Testis (tissue), 3 donors: Measurements from ENCODE around the gene HSPA14. TPM values are rescaled to one million over a fixed set of nuclear protein-coding genes. Genes with fewer than 3 reads are reported as not detected.

Source experiments
- DNase-seq: peaks from one replicate; pipeline ENCODE4 v3.0.0-alpha.2; 2019
- H3K27ac ChIP-seq, 2 donors: fragments of 200-600 bp; sonication (generic); one replicate each; pipeline ENCODE4 v1.5.1; 2019
- H3K27me3 ChIP-seq: fragments of 200-600 bp; sonication (generic); one replicate; pipeline ENCODE4 v1.5.1; 2019
- H3K36me3 ChIP-seq: fragments of 200-600 bp; sonication (generic); one replicate; pipeline ENCODE4 v1.5.1; 2017; ENCODE audit warnings: low read depth; ENCODE audit errors: missing control alignments
- H3K4me1 ChIP-seq: fragments of 200-600 bp; sonication (generic); one replicate; pipeline ENCODE4 v1.5.1; 2019
- H3K4me3 ChIP-seq, 2 donors: fragments of 200-600 bp; sonication (generic); one replicate each; pipeline ENCODE4 v1.5.1; 2017 to 2019
- H3K9me3 ChIP-seq: fragments of 200-600 bp; sonication (generic); one replicate; pipeline ENCODE4 v1.5.1; 2017
- POLR2A ChIP-seq: fragments of 450-650 bp; IDR thresholded peaks from one replicate; pipeline ENCODE4 v1.6.1; 2017; ENCODE audit warnings: antibody characterized with exemption, mild to moderate bottlenecking, moderate library complexity
- WGBS, 2 donors: methylation state at CpG; one replicate each; pipeline ENCODE4 v1.1.5; 2018; 5-methylcytosine and 5-hydroxymethylcytosine counted together
- intact Hi-C: fragments of 100-400 bp; cut with DNase I; formaldehyde crosslinking; loops from one replicate; pipeline ENCODE4 v1.15.1; 2023; ENCODE audit warnings: low total_unique reads
- polyA plus RNA-seq: library from polyadenylated mRNA; stranded (reverse); fragments of 350-450 nt; fragmentation: Illumina TruSeq; extraction: RNeasy Lipid Tissue Mini Kit (QIAGEN cat#74804); gene quantifications from one replicate; pipeline ENCODE4 v1.2.3, GENCODE V29; 2014; ENCODE audit warnings: low read depth, low replicate concordance; ENCODE audit not compliant: insufficient read depth
- total RNA-seq, 2 donors: library from RNA; depleted of rRNA; stranded (reverse); fragments of >200 nt; gene quantifications; one replicate each; pipeline ENCODE4 v1.2.3, GENCODE V29; 2016
- TF ChIP-seq, protein P1 (sequence below), 3 experiments: fragments of 450-650 bp in 2 of 3; fragments of 200-600 bp in 1 of 3; sonication (generic) in 1 of 3; IDR thresholded peaks; one replicate each; pipeline ENCODE4 v1.5.1; 2016 to 2019; ENCODE audit warnings: antibody characterized with exemption in 3 of 3, mild to moderate bottlenecking in 2 of 3, moderate library complexity in 1 of 3

HSPA14 gene
- total and polyA plus RNA-seq, 3 donors from 2014 or later = 20.5 to 41.5 (median 24.6) TPM

DNA sequence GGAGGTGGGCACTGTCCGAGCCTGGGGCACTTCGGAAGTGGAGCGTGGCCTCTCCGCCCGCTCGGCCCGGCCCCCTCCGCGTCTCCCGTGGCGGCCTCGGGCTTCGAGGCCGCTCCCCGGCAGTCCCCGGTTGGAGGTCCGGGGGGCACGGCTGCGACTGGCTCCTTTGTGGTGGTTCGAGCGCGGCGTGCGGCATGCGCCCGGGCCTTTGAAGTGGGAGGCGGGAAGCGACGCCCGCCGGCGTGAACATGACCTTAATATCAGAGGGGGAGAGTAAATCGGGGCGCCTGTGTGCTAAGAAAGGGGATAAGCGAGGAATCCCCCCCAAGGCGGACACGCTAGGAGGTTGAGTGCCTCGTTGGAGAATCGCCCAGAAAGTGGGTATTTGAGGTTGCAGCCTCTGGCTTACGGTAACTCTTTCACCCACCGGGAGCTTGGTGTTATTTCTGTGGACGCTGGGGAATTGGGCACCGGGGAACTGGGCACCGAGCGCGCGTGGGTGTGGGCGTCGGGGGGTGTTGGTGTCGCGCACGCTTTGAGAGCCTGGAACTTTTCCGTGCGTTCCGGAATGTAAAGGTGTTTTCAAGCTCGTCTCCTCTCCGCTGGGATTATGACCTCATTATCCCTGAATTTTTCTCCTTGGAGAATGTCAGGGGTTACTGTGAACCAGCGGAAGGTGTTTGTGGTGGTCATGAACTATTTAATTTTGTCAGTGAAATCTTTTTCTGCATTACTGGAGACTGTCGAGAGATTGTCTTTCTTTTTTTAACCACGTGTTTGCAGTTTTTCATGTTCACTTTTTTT, 41.2 kb downstream of the HSPA14 start:
- peak overlapping the region; percentile 89 to 97 for H3K4me3 ChIP-seq
- peak overlapping the region; percentile 96 to 98 for H3K27ac ChIP-seq
- DNase-seq = peak; percentile 35
- WGBS, 2 donors = 0% methylated on average over 26 to 59 of the region's 60 CpGs
- no peaks in the 10 kb centered on the region for H3K36me3 ChIP-seq
- H3K27me3 ChIP-seq = no peaks in the 10 kb centered on the region
- no peak for TF ChIP-seq POLR2A
- TF ChIP-seq, protein P1, sequence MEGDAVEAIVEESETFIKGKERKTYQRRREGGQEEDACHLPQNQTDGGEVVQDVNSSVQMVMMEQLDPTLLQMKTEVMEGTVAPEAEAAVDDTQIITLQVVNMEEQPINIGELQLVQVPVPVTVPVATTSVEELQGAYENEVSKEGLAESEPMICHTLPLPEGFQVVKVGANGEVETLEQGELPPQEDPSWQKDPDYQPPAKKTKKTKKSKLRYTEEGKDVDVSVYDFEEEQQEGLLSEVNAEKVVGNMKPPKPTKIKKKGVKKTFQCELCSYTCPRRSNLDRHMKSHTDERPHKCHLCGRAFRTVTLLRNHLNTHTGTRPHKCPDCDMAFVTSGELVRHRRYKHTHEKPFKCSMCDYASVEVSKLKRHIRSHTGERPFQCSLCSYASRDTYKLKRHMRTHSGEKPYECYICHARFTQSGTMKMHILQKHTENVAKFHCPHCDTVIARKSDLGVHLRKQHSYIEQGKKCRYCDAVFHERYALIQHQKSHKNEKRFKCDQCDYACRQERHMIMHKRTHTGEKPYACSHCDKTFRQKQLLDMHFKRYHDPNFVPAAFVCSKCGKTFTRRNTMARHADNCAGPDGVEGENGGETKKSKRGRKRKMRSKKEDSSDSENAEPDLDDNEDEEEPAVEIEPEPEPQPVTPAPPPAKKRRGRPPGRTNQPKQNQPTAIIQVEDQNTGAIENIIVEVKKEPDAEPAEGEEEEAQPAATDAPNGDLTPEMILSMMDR (IDR thresholded peaks at IDR 0.05) = no peak
- intact Hi-C loops = no loop called here
- peaks cover 7% of the 10 kb centered on the region for H3K4me1 ChIP-seq
- no peaks in the 10 kb centered on the region for H3K9me3 ChIP-seq

DNA sequence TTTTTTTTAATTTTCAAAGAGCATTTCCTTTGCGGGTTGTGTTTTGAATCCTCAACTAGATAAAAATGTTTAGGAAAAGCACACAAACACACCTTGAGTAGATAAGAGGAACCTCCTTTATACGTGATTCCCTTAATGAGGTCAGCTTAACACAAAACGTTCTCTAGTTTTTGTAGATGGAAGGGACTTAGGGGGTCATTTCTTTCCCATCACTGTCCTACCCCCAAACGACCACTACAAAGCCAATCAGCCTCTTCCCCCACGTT, 41.8 kb downstream of the HSPA14 start:
- Histone ChIP-seq H3K4me1 (peaks cover 7% of the 10 kb centered on the region), H3K4me3 (peak overlapping the region; percentile 89 to 97), H3K27me3 (no peaks in the 10 kb centered on the region), H3K27ac (no peak overlapping the region), H3K36me3 (no peaks in the 10 kb centered on the region), H3K9me3 (no peaks in the 10 kb centered on the region)
- TF ChIP-seq, protein P1 (IDR thresholded peaks at IDR 0.05) = no peak
- TF ChIP-seq POLR2A = no peak
- intact Hi-C loops = no loop called here
- DNase-seq = no peak
- 1 to 4% methylated on average over 5 of the region's 5 CpGs for WGBS, 2 donors

DNA sequence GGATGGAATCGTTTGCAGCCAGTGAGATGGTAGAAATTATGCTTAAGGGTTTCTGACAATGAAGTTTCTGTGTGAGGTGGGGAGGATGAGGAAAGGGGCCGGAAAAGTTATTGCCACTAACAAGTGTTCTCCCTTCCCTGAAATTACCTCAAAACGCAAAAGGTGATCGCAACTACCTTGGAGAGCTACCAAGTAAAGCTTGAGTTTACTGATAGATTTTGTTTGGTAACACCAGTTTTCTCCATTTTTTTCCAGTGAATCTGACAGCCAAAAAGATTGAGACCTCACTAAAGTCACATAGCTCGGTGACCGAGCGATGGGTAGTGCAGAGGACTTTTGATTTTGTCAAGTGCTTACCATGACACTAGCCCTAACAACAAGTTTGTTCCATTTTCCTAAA, 42.1 kb downstream of the HSPA14 start:
- intact Hi-C loops = no loop called here
- no peaks in the 10 kb centered on the region for H3K27me3 ChIP-seq
- H3K4me1 ChIP-seq = peaks cover 7% of the 10 kb centered on the region
- H3K27ac ChIP-seq = no peak overlapping the region
- H3K4me3 ChIP-seq = peak overlapping the region; percentile 89 to 97
- 45 to 56% methylated on average over 7 of the region's 7 CpGs for WGBS, 2 donors
- no peaks in the 10 kb centered on the region for H3K36me3 ChIP-seq
- TF ChIP-seq POLR2A = no peak
- TF ChIP-seq, protein P1 (IDR thresholded peaks at IDR 0.05) = no peak
- no peak for DNase-seq
- H3K9me3 ChIP-seq = no peaks in the 10 kb centered on the region

DNA sequence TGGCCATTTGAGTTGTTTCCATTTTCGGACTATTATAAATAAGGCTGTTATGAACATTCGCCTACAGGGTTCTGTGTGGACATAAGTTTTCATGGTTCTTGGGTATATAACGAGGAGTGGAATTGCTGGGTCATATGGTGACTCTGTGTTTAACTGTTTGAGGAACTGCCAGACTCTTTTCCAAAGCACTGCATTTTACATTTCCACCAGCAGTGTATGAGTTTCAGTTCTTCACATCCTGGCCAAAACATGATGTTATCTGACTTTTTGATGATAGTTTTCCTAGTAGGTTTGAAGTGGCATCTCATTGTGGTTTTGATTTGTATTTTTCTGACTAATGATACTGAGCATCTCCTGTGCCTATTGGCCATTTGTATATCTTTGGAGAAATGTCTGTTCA, 46.0 kb downstream of the HSPA14 start:
- Histone ChIP-seq H3K9me3 (no peaks in the 10 kb centered on the region), H3K4me1 (peaks cover 7% of the 10 kb centered on the region), H3K36me3 (no peaks in the 10 kb centered on the region), H3K27ac (no peak overlapping the region), H3K4me3 (no peak overlapping the region), H3K27me3 (no peaks in the 10 kb centered on the region)
- 93 to 96% methylated on average over 3 of the region's 3 CpGs for WGBS, 2 donors
- intact Hi-C loops = no loop called here
- no peak for TF ChIP-seq POLR2A
- TF ChIP-seq, protein P1 (IDR thresholded peaks at IDR 0.05) = no peak
- DNase-seq = no peak

DNA sequence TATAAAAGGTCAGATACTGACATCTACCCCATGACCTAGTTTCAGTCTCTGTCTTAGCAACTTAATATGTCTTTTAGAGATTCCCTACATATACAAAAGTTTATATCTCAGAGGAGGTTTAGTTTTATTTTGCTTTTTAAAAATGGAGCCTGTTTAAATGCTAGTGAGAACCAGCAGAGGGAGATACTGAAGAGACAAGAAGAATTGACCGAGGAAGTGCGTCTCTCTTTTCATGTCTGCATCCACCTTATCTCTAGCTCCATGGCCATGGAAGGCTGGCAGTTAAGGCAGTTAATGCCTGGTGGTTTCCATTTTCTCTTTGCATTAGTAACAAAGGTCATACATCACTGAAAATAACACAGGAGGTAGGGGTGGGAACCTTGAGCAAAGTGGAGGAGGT, 51.2 kb downstream of the HSPA14 start:
- no peak for DNase-seq
- H3K27me3 ChIP-seq = no peaks in the 10 kb centered on the region
- 82 to 85% methylated on average over 2 of the region's 2 CpGs for WGBS, 2 donors
- no peak for TF ChIP-seq POLR2A
- TF ChIP-seq, protein P1 (IDR thresholded peaks at IDR 0.05) = no peak
- no peaks in the 10 kb centered on the region for H3K4me1 ChIP-seq
- no peak overlapping the region for H3K4me3 ChIP-seq
- H3K36me3 ChIP-seq = no peaks in the 10 kb centered on the region
- intact Hi-C loops = no loop called here
- no peaks in the 10 kb centered on the region for H3K9me3 ChIP-seq
- H3K27ac ChIP-seq = no peak overlapping the region
